ENCODE data around the gene DAW1.
"Not testable (repeated sequence)": the region's sequence is repeated elsewhere in the genome, so short reads cannot be mapped to it uniquely, and the experiment has no call there.

DAW1 gene

DNA sequence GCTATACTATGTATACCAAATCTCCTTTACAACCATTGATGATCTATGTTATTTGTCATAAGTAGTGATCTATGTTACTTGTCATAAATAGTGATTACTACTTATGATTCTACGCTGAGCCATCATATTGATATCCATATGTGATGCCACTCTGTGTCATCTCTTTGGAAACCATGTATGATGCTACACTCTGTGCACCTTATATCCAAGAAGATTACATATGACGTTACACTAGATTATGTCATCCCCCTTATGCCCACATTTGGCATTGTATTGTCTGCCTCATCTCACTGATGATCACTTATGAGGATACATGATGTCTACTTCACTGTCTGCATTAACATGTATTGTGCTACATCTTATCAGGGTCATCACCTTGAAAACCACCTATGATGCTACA lies 42.9 kb downstream of the DAW1 start:
- DNase-seq (ENCODE audit: low read depth) = no peak

DNA sequence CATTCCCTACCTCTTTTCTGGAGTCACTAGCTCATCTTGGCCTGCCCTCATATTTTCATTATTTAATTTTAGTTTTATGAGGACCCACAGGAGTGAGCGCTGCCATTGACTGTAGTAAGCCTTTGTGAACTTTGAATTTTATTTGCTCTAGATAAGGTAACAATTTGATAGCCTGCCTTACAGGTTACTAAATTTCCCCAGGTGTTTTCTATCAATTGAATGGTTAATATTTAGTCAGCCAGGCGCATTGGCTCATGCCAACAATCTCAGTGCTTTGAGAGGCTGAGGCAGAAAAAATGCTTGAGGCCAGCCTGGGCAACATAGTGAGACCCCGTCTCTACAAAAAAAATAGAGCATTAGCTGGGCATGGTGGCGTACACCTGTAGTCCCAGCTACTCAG lies 50.2 kb downstream of the DAW1 start:
- DNase-seq (ENCODE audit: low read depth) = no peak

DNA sequence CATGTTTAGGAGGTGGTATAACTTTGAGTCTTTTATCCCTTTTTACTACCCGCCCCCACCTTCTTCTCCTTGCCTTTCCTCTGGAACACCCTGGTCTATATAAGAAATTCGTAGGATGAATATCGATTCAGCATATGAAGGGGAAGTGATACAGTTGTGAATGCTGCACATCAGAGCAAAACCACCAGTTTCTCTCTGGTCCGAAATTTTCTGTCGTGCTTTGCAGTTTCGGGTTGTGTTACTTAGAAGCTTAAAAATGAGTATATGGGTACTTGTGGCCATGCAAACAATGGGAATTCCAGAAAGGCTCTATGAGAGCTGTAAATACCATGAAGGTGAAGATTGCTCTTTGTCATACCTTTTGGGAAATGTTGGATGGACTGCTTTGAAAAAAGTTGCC lies 60.6 kb downstream of the DAW1 start:
- DNase-seq (ENCODE audit: low read depth) = no peak

DNA sequence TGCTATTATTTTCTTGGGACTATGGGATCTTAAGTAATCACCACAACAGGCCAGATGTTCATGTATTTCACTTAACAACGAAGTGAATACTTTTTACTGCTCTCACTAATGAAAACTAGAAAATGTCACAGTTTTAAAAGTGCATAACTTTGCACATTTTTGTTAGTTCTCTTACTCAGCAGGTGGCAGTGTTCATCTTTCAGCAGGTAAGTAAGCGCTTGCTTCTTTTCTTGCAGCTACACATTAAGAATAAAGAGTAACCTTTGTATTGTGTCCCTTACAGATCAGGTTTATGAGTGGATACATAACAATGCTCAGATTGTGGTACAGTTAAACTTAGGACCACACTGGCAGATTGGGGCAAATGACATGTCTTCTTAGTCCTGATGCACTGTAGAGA lies 61.0 kb downstream of the DAW1 start:
- no peak for DNase-seq (ENCODE audit: low read depth)

DNA sequence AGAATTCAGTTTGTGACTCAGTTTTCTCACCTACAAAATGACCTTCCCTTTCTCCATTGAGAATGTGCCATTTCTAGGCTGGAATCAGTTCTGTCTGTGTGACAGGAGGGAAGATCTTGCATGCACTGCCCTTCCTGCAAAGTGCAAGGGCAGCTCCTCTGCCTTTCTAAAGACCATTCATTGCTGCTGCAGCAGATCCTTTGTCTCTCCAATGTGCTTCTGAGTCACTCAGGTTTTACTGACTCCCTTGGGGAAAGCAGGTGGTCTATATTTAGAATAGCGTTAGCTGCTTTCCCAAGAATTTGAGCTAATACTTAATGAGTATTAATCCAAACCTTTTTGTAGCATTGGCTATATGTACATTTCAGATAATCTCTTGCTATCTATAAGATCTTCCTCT lies 62.5 kb downstream of the DAW1 start:
- no peak for DNase-seq (ENCODE audit: low read depth)

DNA sequence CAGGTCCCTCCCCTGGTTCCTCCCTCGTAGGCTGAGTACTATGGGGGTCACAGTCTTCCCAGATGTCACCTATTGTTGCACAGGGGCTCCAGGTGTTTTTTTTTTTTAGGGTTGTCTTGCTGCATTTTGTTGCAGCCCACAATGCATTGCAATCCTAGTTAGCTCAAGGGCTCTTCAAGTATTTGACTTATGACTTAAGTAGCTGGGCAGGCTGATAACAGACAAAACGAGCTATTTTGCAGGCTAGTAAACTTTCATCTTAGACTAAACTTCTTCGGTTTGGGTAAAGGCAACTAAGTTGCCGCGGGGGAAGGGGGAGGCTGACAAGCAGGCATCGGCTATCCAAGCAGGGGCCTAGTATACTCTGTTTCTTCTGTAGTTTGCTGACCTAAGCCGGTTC lies 64.8 kb downstream of the DAW1 start:
- DNase-seq (ENCODE audit: low read depth) = not testable (repeated sequence)

DNA sequence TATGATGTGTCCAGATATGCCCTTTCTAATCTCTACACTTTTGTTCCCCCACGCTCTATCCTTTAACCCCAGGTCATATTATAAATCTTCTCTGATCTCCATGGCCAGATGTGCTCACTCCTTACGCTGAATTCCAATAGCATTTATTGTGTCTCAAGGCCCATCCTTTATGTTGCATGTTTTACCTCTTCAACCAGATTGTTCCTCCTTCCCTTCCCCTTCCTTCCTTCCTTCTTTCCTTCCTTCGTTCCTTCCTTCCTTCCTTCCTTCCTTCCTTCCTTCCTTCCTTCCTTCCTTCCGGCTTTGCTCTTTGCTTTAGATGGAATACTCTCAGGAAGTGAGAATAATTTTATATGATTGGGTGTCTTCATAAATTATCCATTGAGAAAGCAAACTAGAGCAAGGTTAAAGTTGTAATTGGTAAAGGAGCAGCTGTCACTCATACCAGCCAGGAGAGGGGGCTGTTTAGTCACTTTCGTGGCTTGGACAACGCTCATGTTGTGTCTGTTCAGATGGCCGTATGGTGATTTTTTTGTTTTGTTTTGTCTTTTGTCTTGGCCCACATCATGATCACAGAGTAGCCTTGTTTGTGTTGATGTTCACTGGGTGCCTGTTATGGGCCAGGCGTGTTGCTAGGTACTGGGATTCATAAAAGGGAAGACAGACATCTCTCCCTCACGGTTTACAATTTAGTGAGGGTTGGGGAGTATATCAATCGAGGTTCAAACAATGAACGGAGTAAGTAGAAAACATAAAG lies 68.0 kb downstream of the DAW1 start:
- no peak for DNase-seq (ENCODE audit: low read depth)

DNA sequence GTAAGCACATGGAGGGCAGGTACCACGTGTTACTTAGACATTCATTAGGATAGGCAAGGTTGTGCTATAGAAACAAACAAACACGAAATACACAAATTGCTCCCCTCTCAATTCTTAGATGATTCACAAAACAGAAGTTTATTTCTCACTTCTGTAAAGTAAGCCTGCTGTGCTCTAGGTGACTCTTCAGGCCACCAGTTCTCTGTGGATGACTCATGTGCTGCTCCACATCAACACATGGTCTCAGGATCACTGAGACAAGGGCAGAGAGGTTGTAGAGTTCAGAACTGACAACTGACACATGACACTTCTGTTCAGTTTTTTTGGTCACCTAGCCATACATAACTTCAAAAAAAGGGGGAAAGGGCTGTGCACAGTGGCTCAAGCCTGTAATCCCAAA lies 70.6 kb downstream of the DAW1 start:
- DNase-seq (ENCODE audit: low read depth) = no peak

DNA sequence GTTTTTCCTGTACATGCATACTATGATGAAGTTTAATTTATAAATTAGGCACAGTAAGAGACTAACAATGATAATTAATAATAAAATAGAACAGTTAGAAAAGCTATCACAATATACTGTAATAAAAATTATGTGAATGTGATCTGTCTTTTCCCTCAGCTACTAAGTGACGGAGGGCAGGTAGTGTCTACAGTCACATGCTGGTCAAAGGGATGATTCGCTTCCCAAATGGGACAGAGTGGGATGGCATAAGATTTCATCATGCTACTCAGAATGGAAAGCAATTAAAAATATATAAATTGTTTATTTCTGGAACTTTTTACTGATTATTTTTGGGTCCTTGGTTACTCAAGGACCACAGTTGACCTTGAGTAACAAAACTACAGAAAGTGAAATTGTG lies 71.5 kb downstream of the DAW1 start:
- no peak for DNase-seq (ENCODE audit: low read depth)

DNA sequence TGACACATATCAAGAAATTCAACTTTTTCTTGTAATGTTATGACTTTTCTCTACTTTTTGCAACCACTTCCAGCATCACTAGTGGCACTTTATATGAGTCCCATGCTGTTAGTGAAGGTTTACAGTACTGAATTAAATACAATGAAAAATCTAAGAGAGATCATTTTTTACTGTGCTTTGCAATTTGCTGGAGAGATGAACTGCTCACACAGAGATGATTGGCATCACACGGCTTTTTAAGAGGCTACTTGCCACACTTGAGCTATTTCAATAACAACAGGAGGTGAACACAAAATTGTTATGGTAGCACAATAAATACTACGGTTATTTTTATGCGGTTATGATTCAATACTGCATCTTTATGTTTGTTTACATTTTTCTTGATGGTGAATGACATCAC lies 88.9 kb downstream of the DAW1 start:
- no peak for DNase-seq (ENCODE audit: low read depth)

DNA sequence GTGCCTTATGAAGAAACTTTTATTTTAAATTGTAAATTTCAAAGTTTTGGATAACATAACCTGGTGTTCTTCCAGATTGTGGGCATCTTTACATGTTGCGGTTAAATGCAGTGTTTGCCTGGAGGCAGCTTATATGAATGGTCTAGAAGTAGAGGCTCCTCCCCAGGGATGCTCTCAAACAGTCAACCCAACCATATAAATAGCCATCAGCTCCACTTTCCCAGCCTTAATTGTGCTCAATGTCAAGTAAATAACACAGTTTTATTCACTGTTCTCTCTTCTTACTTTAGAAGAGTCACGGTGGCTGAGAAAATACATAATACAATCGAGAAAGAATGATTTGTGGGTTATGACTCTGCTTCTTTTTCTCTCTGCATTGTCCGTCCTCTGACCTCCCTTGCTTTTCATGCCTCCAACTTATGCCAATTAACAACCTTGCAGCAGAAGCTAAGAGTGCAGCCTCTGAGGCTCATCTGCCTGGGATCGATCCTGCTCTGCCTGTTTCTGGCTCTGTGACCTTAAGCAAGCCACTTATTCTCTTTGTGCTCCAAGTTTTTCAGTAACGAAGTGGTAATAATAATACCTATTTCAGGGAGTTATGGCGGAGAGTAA lies 100.3 kb downstream of the DAW1 start:
- no peak for DNase-seq (ENCODE audit: low read depth)

DNA sequence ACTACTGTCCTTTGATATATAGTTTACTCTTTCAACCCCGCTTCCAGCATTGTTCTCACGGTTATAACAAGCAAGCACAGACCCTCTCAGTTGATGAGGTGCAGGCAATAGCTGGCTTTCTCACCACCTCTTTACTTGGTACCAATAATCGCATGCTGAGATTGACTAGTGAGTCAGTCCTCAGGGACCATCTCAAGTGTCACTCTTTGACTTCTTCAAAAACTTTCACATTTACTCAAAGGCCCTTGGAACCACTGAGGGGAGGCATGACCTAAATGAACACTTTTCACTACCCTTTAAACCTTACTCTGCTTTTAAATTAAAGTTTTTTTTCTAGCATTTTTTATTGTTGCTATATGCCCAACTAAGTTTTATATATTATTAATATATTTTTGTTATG lies 101.8 kb downstream of the DAW1 start:
- DNase-seq (ENCODE audit: low read depth) = no peak
